ENCODE data around the gene FBXL20. TPM values are rescaled to one million over a fixed set of nuclear protein-coding genes. Genes with fewer than 3 reads are reported as not detected.
A peak's percentile ranks its signal among the peaks of the same experiment; 100 is the strongest.

The FBXL20 gene
- total and polyA plus RNA-seq, 10 of the 15 experiments (the other 5 are each of a cell fraction or from before 2014, with no cell fraction given), result 1.2 to 8.3 (median 4.4) TPM

DNA sequence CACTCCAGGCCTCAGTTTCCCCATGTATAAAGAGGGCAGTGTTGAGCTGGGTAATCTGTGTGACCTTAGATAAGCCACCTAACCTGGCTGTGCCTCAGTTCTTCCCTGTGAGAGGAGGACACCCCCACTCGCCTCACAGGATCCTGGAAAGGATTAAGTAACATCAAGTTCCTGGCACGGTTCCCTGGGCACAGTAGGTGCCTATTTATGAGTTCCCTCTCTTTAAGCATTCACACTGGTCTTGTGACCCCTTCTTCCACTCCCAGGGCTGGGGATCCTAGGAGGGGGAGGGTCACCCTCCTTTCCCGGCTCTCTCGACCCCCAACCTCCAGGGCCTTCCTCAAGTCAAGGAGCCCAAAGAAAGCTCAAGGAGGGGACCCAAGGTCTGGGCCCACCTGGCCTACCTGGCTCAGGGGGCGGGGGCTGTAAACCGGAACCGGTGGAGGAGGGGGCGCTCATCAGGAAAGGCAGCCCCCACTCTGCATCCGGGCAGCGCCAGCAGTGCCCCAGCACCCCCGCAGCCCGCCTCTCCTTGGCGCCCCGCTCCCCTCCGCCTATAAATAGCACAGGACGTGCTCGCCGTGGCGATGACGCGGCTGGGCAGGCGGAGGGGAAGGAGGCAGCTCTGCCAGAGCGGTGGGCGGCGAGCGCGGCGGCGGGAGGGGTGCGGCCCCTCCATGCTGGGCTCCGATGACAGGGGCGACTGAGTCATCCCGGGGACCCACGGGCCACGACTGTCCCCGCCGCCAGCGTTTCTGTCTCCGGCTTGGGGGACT lies 191.9 kb downstream of the FBXL20 start (continued):
- no peak for TF ChIP-seq ZBTB33 (IDR thresholded peaks at IDR 0.05)
- TF ChIP-seq IKZF1 (conservative IDR thresholded peaks at IDR 0.05), result peak; percentile 58

GRCh38 chr17:39208893-39209292 lies 192.5 kb downstream of the FBXL20 start:
- ChIA-PET POLR2A (interaction anchor here (0.5 to 2.7 kb wide), 5 partner anchors 9 to 1759 kb away, joined by 3 to 11 read pairs (median 4); partner anchors contain the start of gene RPL19), SMC1A (ENCODE audit: uncharacterized antibody, unreplicated experiment) (interaction anchor here (0.6 to 5.0 kb wide), 9 partner anchors 10 to 226 kb away, joined by 3 to 76 read pairs (median 5); partner anchors contain the start of genes CACNB1 and RPL19), RAD21 (ENCODE audit: unreplicated experiment) (interaction anchor here (0.7 to 6.1 kb wide), 8 partner anchors 9 to 339 kb away, joined by 3 to 160 read pairs (median 8); partner anchors contain the start of gene RPL19), CTCF (interaction anchor here (0.6 to 10.9 kb wide), 8 partner anchors 9 to 339 kb away, joined by 3 to 658 read pairs (median 8); partner anchors contain the start of gene RPL19)
- Histone ChIP-seq H2AFZ (ENCODE audit: control insufficient read depth, low read depth, low read length) (peak overlapping the region; percentile 76), H3K36me3 (ENCODE audit: control insufficient read depth in 2 of 2, insufficient read depth in 2 of 2, low read length in 1 of 2) (peaks cover 8% of the 10 kb centered on the region in 2 experiments; a peak in 3 of 4 replicates), H3K4me2 (ENCODE audit: control insufficient read depth, insufficient read depth) (peak overlapping the region; percentile 85), H3K4me1 (ENCODE audit: control insufficient read depth, insufficient read depth, low read length) (peaks cover 27% of the 10 kb centered on the region), H3K4me3 (no peak overlapping the region), H4K20me1 (ENCODE audit: control insufficient read depth, insufficient read depth) (peaks cover 1% of the 10 kb centered on the region; the same call in 1 of the 2 replicates), H3K27ac (ENCODE audit: control insufficient read depth, insufficient read depth) (peak overlapping the region; percentile 9; the same call in 1 of the 2 replicates), H3K79me2 (ENCODE audit: control insufficient read depth, insufficient read depth, low read length) (no peaks in the 10 kb centered on the region), H3K27me3 (replicated peaks in 1 of 2; ENCODE audit: control insufficient read depth in 2 of 2, insufficient read depth in 2 of 2, low read length in 1 of 2) (peaks cover 2 to 3% of the 10 kb centered on the region in 2 experiments; a peak in 1 of 4 replicates), H3K9me3 (replicated peaks; ENCODE audit: control insufficient read depth, insufficient read depth, low read length) (no peaks in the 10 kb centered on the region), H3K9ac (ENCODE audit: control insufficient read depth, insufficient read depth, low read length) (no peak overlapping the region)
- ATAC-seq (peak; percentile 79), FAIRE-seq (peak; percentile 96), DNase-seq (ENCODE audit: low read depth, low spot score) (no peak)
- 1% methylated on average over 8 of the region's 8 CpGs for WGBS (ENCODE audit: insufficient coverage, insufficient replicate concordance, low lambda C conversion rate, missing lambda C conversion rate)
- BruUV-seq (replicated peaks), result no TSS peak
- in situ Hi-C loops (cut with MboI) (loop anchor here (5.0 kb wide), 1 partner anchor 33 kb away; no protein-coding TSS in a partner anchor), intact Hi-C loops (cut with micrococcal nuclease; ENCODE audit: unreplicated experiment) (no loop called here)
- TF ChIP-seq BACH1 (IDR thresholded peaks at IDR 0.05; ENCODE audit: borderline replicate concordance), result peak; percentile 24; the same call in 1 of the 2 replicates
- peak in 1 of 2 experiments; percentile 21; a peak in 1 of 4 replicates for TF ChIP-seq IKZF2 (IDR thresholded peaks at IDR 0.05)
- TF ChIP-seq SREBF1 (IDR thresholded peaks at IDR 0.05; ENCODE audit: low read length), result no peak
- TF ChIP-seq CHD2 (IDR thresholded peaks at IDR 0.05; ENCODE audit: borderline replicate concordance, low read depth, low read length), result peak; percentile 85
- TF ChIP-seq, protein P1, sequence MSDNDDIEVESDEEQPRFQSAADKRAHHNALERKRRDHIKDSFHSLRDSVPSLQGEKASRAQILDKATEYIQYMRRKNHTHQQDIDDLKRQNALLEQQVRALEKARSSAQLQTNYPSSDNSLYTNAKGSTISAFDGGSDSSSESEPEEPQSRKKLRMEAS (IDR thresholded peaks at IDR 0.05; ENCODE audit: low read depth, low read length), result peak; percentile 28; the same call in 1 of the 2 replicates
- TF ChIP-seq, protein P2, sequence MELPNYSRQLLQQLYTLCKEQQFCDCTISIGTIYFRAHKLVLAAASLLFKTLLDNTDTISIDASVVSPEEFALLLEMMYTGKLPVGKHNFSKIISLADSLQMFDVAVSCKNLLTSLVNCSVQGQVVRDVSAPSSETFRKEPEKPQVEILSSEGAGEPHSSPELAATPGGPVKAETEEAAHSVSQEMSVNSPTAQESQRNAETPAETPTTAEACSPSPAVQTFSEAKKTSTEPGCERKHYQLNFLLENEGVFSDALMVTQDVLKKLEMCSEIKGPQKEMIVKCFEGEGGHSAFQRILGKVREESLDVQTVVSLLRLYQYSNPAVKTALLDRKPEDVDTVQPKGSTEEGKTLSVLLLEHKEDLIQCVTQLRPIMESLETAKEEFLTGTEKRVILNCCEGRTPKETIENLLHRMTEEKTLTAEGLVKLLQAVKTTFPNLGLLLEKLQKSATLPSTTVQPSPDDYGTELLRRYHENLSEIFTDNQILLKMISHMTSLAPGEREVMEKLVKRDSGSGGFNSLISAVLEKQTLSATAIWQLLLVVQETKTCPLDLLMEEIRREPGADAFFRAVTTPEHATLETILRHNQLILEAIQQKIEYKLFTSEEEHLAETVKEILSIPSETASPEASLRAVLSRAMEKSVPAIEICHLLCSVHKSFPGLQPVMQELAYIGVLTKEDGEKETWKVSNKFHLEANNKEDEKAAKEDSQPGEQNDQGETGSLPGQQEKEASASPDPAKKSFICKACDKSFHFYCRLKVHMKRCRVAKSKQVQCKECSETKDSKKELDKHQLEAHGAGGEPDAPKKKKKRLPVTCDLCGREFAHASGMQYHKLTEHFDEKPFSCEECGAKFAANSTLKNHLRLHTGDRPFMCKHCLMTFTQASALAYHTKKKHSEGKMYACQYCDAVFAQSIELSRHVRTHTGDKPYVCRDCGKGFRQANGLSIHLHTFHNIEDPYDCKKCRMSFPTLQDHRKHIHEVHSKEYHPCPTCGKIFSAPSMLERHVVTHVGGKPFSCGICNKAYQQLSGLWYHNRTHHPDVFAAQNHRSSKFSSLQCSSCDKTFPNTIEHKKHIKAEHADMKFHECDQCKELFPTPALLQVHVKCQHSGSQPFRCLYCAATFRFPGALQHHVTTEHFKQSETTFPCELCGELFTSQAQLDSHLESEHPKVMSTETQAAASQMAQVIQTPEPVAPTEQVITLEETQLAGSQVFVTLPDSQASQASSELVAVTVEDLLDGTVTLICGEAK (IDR thresholded peaks at IDR 0.05; ENCODE audit: borderline replicate concordance), result no peak
- TF ChIP-seq NR2C1 (IDR thresholded peaks at IDR 0.05), result no peak
- no peak for TF ChIP-seq MLLT1 (IDR thresholded peaks at IDR 0.05)
- TF ChIP-seq RAD51 (IDR thresholded peaks at IDR 0.05), result no peak
- no peak for TF ChIP-seq ZNF274 (IDR thresholded peaks at IDR 0.05; ENCODE audit: insufficient read depth, insufficient read length)
- TF ChIP-seq SIN3A (IDR thresholded peaks at IDR 0.05; ENCODE audit: low read depth, low read length), result peak; percentile 68

All from GM12878 (cell line).